Measurements from ENCODE around the gene PLEKHM3. TPM values are rescaled to one million over a fixed set of nuclear protein-coding genes. Genes with fewer than 3 reads are reported as not detected.

PLEKHM3 gene
- total and polyA plus RNA-seq, 12 donors, result 9.5 to 39.6 (median 21.7) TPM

DNA sequence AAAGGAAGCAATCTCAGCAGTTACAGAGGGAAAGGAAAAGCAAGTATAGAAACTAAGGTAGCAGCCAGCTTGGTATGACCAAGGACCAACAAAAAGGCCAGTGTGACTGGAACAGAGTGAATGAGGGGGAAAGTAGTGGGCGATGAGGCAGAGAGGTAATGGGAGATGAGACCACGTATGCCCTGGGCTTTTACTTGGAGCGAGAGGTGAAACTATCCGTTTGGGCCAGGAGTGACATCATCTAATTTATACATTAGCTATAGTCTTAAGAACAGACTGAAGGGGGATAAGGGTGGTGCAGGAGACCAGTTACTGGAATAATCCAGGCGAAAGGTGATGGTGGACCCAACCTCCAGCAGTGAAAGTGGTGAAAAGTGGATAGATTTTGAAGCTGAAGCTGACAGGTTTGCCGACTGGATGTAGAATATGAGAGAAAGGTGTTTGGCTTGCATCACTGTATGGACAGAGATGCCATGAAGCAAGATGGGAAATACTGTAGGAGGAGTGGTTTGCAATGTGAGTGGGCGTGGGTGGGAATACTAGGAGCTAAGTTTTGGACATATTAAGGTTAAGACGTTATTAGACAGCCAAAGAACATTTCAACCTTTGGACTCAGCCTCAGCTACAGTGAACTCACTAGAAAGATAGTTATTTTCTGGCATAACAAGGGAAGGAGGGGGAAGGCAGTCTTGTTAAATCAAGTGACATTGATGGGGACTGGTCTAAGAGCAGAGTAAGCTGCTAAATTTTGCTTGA lies 106.0 kb downstream of the PLEKHM3 start:
- TF ChIP-seq POLR2A (IDR thresholded peaks at IDR 0.05), result no peak
- TF ChIP-seq, protein P1, sequence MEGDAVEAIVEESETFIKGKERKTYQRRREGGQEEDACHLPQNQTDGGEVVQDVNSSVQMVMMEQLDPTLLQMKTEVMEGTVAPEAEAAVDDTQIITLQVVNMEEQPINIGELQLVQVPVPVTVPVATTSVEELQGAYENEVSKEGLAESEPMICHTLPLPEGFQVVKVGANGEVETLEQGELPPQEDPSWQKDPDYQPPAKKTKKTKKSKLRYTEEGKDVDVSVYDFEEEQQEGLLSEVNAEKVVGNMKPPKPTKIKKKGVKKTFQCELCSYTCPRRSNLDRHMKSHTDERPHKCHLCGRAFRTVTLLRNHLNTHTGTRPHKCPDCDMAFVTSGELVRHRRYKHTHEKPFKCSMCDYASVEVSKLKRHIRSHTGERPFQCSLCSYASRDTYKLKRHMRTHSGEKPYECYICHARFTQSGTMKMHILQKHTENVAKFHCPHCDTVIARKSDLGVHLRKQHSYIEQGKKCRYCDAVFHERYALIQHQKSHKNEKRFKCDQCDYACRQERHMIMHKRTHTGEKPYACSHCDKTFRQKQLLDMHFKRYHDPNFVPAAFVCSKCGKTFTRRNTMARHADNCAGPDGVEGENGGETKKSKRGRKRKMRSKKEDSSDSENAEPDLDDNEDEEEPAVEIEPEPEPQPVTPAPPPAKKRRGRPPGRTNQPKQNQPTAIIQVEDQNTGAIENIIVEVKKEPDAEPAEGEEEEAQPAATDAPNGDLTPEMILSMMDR (IDR thresholded peaks at IDR 0.05), result no peak
- Histone ChIP-seq H3K9me3 (replicated peaks in 1 of 3) (no peaks in the 10 kb centered on the region), H3K4me1 (replicated peaks in 1 of 2) (no peaks in the 10 kb centered on the region), H3K4me3 (no peak overlapping the region), H3K27me3 (no peaks in the 10 kb centered on the region), H3K27ac (no peak overlapping the region), H3K36me3 (replicated peaks in 1 of 2) (no peaks in the 10 kb centered on the region)
- WGBS, 4 donors, result 86 to 93% (median 88%) methylated on average over 8 of the region's 8 CpGs
- intact Hi-C loops (cut with DNase I), result no loop called here
- no peak for DNase-seq

DNA sequence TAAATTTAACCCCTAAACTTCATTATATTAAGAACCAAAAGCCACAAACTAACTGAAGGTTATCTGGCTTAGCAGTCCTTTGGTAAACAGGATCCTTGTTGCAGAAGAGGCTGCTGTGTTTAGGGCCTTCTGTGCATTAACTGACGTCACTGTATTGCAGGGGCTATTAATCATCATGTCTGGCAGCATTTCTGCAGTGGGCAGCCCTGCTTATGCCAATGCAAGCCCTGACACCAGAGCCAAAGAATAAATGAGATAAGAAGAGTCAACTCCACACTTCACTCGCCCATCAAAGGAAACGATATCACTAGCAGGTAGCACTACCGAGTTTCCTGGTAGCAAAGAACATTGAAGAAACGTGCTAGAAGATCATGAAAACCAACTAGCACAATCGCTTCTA lies 110.6 kb downstream of the PLEKHM3 start:
- Histone ChIP-seq H3K4me1 (replicated peaks in 1 of 2) (no peaks in the 10 kb centered on the region), H3K27me3 (no peaks in the 10 kb centered on the region), H3K36me3 (replicated peaks in 1 of 2) (no peaks in the 10 kb centered on the region), H3K27ac (no peak overlapping the region), H3K4me3 (no peak overlapping the region), H3K9me3 (replicated peaks in 1 of 3) (no peaks in the 10 kb centered on the region)
- intact Hi-C loops (cut with DNase I), result no loop called here
- TF ChIP-seq, protein P1 (IDR thresholded peaks at IDR 0.05), result no peak
- no peak for TF ChIP-seq POLR2A (IDR thresholded peaks at IDR 0.05)
- no peak for DNase-seq
- WGBS, 4 donors, result 84 to 90% (median 86%) methylated on average over 6 of the region's 6 CpGs

DNA sequence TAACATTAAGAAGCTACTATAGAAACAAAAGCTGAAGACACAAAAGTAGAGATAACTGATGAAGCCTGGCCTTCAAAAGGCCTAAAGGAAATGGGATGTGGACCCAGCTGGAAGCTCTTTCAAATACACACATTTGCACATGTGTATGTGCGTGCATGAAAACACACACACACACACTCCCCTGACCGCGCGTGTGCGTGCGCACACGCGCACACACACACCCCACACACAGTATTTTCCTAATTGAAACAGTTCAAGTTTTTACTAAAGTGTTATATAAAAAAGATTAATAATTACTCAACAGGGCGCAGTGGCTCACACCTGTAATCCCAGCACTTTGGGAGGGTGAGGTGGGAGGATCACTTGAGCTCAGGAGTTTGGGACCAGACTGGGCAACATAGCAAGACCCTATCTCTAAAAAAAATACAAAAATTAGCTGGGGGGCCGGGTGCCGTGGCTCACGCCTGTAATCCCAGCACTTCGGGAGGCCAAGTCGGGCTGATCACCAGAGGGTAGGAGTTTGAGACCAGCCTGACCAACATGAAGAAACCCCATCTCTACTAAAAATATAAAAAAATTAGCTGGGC lies 111.5 kb downstream of the PLEKHM3 start:
- intact Hi-C loops (cut with DNase I), result no loop called here
- Histone ChIP-seq H3K4me3 (no peak overlapping the region), H3K4me1 (replicated peaks in 1 of 2) (no peaks in the 10 kb centered on the region), H3K9me3 (replicated peaks in 1 of 3) (no peaks in the 10 kb centered on the region), H3K36me3 (replicated peaks in 1 of 2) (no peaks in the 10 kb centered on the region), H3K27ac (no peak overlapping the region), H3K27me3 (no peaks in the 10 kb centered on the region)
- DNase-seq, result no peak
- TF ChIP-seq, protein P1 (IDR thresholded peaks at IDR 0.05), result no peak
- no peak for TF ChIP-seq POLR2A (IDR thresholded peaks at IDR 0.05)
- 94 to 99% (median 96%) methylated on average over 14 of the region's 14 CpGs for WGBS, 4 donors

DNA sequence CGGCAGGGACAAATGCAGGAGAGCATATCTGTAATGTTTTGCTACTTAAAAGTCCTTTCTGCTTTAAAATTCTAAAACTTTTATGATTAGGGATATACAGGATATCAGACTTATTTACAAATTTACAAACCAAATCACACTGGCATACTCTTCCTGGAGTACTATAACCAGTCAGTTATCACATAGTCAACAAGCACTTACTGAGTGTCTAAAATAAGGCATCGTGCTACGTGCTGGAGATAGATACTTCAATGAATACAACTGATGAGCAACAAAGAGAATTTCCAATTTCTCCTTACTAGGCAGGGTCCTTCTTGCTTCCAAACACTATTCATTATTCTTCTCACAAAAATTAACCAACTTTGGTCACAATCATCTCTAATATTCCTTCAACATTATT lies 113.5 kb downstream of the PLEKHM3 start:
- Histone ChIP-seq H3K4me3 (no peak overlapping the region), H3K4me1 (replicated peaks in 1 of 2) (no peaks in the 10 kb centered on the region), H3K27ac (no peak overlapping the region), H3K9me3 (replicated peaks in 1 of 3) (no peaks in the 10 kb centered on the region), H3K36me3 (replicated peaks in 1 of 2) (no peaks in the 10 kb centered on the region), H3K27me3 (no peaks in the 10 kb centered on the region)
- TF ChIP-seq, protein P1 (IDR thresholded peaks at IDR 0.05), result no peak
- no peak for TF ChIP-seq POLR2A (IDR thresholded peaks at IDR 0.05)
- WGBS, 4 donors, result 64 to 99% (median 79%) methylated on average over 3 of the region's 3 CpGs
- intact Hi-C loops (cut with DNase I), result no loop called here
- no peak for DNase-seq

All from adrenal gland (tissue), 12 donors.